MM.1S (cell line): ENCODE data around the gene C10orf95.

Experiments used
- DNase-seq: peaks from one replicate; pipeline ENCODE4 v3.0.0-alpha.2; 2015
- H2AFZ ChIP-seq: fragments of 300-600 bp; sonication (generic); 2 replicates; pipeline ENCODE4 v1.6.0; 2016; ENCODE audit warnings: antibody characterized with exemption, low read length
- H3F3A ChIP-seq: fragments of 300-600 bp; sonication (generic); 2 replicates; pipeline ENCODE4 v1.6.1; 2016; ENCODE audit warnings: mild to moderate bottlenecking, antibody characterized with exemption, low read length, moderate library complexity, mixed read lengths; ENCODE audit not compliant: insufficient read depth
- H3K27ac ChIP-seq: fragments of 300-600 bp; sonication (generic); 2 replicates; pipeline ENCODE4 v1.5.1; 2016; ENCODE audit warnings: mild to moderate bottlenecking, low read length
- H3K27me3 ChIP-seq: fragments of 300-600 bp; sonication (generic); replicated peaks from 2 replicates; pipeline ENCODE4 v1.6.0; 2016; ENCODE audit warnings: low read length; ENCODE audit not compliant: insufficient read depth
- H3K36me3 ChIP-seq: fragments of 300-600 bp; sonication (generic); replicated peaks from 2 replicates; pipeline ENCODE4 v1.6.1; 2016; ENCODE audit warnings: mild to moderate bottlenecking, low read length, mixed read lengths; ENCODE audit not compliant: insufficient read depth
- H3K4me1 ChIP-seq: fragments of 300-600 bp; sonication (generic); 2 replicates; pipeline ENCODE4 v1.6.1; 2016; ENCODE audit warnings: low read length, mixed read lengths
- H3K4me2 ChIP-seq: fragments of 300-600 bp; sonication (generic); 2 replicates; pipeline ENCODE4 v1.6.0; 2016; ENCODE audit warnings: low read depth, low read length
- H3K4me3 ChIP-seq: fragments of 300-600 bp; sonication (generic); 2 replicates; pipeline ENCODE4 v1.5.1; 2016; ENCODE audit warnings: low read length, mixed read lengths
- H3K79me2 ChIP-seq: fragments of 300-600 bp; sonication (generic); 2 replicates; pipeline ENCODE4 v1.6.1; 2016; ENCODE audit warnings: mixed run types, low read length, mixed read lengths
- H3K9ac ChIP-seq: fragments of 300-600 bp; sonication (generic); 2 replicates; pipeline ENCODE4 v1.6.1; 2016; ENCODE audit warnings: low read length, mixed read lengths
- H3K9me2 ChIP-seq: fragments of 300-600 bp; sonication (generic); replicated peaks from 2 replicates; pipeline ENCODE4 v1.6.1; 2016; ENCODE audit warnings: mild to moderate bottlenecking, low read length, mixed read lengths; ENCODE audit not compliant: insufficient read depth
- H3K9me3 ChIP-seq: fragments of 300-600 bp; sonication (generic); replicated peaks from 2 replicates; pipeline ENCODE4 v1.6.1; 2016; ENCODE audit warnings: mild to moderate bottlenecking, low read length, mixed read lengths; ENCODE audit not compliant: insufficient read depth
- H4K20me1 ChIP-seq: fragments of 300-600 bp; sonication (generic); 2 replicates; pipeline ENCODE4 v1.6.1; 2016; ENCODE audit warnings: mild to moderate bottlenecking, low read length, moderate library complexity, mixed read lengths; ENCODE audit not compliant: insufficient read depth
- CTCF ChIP-seq: fragments of 300-600 bp; sonication (generic); IDR thresholded peaks from 2 replicates; pipeline ENCODE4 v1.5.1; 2016; ENCODE audit warnings: antibody characterized with exemption, low read length, mixed read lengths
- EZH2 ChIP-seq: fragments of 300-600 bp; sonication (generic); optimal IDR thresholded peaks from 2 replicates; pipeline ENCODE3; 2017; ENCODE audit warnings: low read depth, mild to moderate bottlenecking, antibody characterized with exemption, low read length, mixed read lengths
- EZH2phosphoT487 ChIP-seq: fragments of 300-600 bp; sonication (generic); IDR thresholded peaks from 2 replicates; pipeline ENCODE4 v1.6.1; 2018; ENCODE audit warnings: antibody characterized with exemption, low read length

The C10orf95 gene

DNA sequence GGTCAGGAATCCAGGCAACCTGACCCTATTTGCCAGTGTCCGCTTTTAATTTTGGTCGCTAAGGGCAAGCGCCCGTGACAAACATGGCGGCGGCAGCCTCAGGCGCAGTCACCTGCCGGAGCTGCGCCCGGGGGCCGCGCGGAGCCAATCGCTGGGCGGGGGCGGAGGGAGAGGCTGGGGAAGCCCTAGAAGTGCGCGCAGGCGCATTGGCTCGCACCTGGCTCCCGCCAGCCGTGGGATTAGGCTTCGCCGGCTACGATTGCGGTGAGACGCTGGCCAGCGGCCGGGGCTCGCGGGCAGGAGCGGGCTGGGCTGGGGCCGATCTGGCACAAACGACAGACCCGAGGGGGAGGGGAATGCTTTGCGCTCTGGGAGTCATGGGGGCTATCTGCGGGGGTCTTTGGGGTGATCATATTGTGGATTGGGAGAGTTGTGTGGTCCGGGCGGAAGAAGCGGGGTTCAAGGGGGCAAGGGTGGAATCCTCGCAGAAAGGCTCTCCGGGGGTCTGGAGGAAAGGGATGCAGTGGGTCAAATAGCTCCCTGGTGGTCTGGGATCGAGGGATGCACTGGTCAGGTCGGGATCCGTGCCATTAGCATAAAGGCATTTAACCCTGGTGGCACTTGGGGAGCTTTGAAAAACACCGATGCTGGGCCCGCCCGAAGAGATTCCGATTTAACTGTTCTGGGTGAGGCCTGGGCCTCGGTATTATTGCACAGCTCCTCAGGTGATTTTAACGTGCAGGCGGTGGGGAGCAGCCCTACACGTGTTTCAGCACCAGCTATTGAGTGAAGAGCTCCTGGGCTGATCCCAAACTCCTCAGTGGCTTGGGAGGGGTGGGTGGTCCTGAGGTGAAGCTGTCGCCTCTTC, 10.1 kb upstream of the C10orf95 start:
- DNase-seq: peak; percentile 95
- H4K20me1 ChIP-seq: no peaks in the 10 kb centered on the region
- H3K9me2 ChIP-seq: no peaks in the 10 kb centered on the region

DNA sequence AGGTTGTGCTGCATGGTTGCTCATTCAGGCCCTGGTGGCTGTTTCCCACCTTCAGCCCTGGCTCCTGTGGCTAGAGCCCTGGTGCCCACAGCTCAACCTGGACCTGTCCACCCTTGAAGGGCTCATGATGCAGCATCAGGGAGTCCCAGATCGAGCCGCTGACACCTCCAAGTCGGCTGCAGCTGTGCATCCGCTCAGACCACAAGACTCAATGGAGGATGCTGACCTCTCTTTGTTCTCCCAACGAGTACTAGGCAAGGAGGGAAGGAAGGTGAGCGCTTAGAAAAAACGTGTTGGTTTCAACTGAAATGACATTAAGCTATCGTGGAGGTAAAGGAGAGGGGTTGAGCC, 9.5 kb upstream of the C10orf95 start:
- H3K9me2 ChIP-seq: no peaks in the 10 kb centered on the region
- peaks cover 3% of the 10 kb centered on the region; the same call in 1 of the 2 replicates for H3F3A ChIP-seq
- H3K9ac ChIP-seq: peak overlapping the region; percentile 46; the same call in 1 of the 2 replicates
- H2AFZ ChIP-seq: peak overlapping the region; percentile 98
- peak overlapping the region; percentile 72 for H3K4me3 ChIP-seq
- peak overlapping the region; percentile 96 for H3K4me2 ChIP-seq
- H3K9me3 ChIP-seq: no peaks in the 10 kb centered on the region
- no peak overlapping the region for H3K27ac ChIP-seq
- H3K36me3 ChIP-seq: no peaks in the 10 kb centered on the region
- no peak for DNase-seq
- no peaks in the 10 kb centered on the region for H3K79me2 ChIP-seq
- TF ChIP-seq EZH2phosphoT487 (no peak), EZH2 (no peak), CTCF (no peak)
- H3K27me3 ChIP-seq: no peaks in the 10 kb centered on the region
- peaks cover 14% of the 10 kb centered on the region for H3K4me1 ChIP-seq
- H4K20me1 ChIP-seq: no peaks in the 10 kb centered on the region

More for the DNA sequence above, 10.1 kb upstream of the C10orf95 start:
- H3K9me3 ChIP-seq: no peaks in the 10 kb centered on the region
- no peaks in the 10 kb centered on the region for H3K36me3 ChIP-seq
- TF ChIP-seq EZH2phosphoT487 (no peak), CTCF (no peak), EZH2 (no peak)
- no peaks in the 10 kb centered on the region for H3K79me2 ChIP-seq
- no peaks in the 10 kb centered on the region for H3F3A ChIP-seq
- peak overlapping the region; percentile 96 for H3K4me2 ChIP-seq
- peak overlapping the region; percentile 72 for H3K4me3 ChIP-seq
- peak overlapping the region; percentile 53; the same call in 1 of the 2 replicates for H3K9ac ChIP-seq
- H3K27ac ChIP-seq: no peak overlapping the region
- H3K4me1 ChIP-seq: peaks cover 14% of the 10 kb centered on the region
- peak overlapping the region; percentile 98 for H2AFZ ChIP-seq
- no peaks in the 10 kb centered on the region for H3K27me3 ChIP-seq

DNA sequence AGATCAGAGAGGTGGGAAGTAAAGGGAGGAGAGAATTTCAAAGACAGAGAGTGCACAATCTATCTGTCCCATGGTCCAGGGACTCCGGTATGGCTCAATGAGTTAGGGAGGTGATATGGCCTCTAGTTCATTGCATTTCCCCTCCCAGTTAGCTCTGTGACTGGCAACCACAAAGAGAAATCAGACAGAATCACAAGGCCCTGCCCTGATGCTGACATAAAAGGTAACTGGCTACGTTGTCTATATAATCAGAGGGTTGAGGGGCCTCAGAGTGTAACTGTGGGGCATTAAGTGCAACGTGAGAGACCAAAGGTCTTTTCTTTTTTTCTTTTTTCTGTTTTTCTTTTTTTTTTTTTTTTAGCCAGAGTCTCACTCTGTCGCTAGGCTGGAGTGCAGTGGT, 7.3 kb upstream of the C10orf95 start:
- Histone ChIP-seq H2AFZ (no peak overlapping the region), H3K9ac (no peak overlapping the region), H3K27ac (no peak overlapping the region), H3F3A (peaks cover 3% of the 10 kb centered on the region; the same call in 1 of the 2 replicates), H3K4me1 (peaks cover 14% of the 10 kb centered on the region), H3K9me2 (no peaks in the 10 kb centered on the region), H3K36me3 (no peaks in the 10 kb centered on the region), H3K27me3 (no peaks in the 10 kb centered on the region), H3K4me3 (no peak overlapping the region), H4K20me1 (no peaks in the 10 kb centered on the region), H3K79me2 (no peaks in the 10 kb centered on the region), H3K4me2 (no peak overlapping the region), H3K9me3 (no peaks in the 10 kb centered on the region)
- no peak for DNase-seq
- TF ChIP-seq EZH2 (no peak), EZH2phosphoT487 (no peak), CTCF (no peak)
